Uterus (tissue), 2 donors: Measurements from ENCODE around the gene ARMH1.

ENCODE experiments used
- CTCF ChIP-seq, 4 experiments: fragments of 200-600 bp in 2 of 4; fragments of 450-650 bp in 2 of 4; sonication (generic) in 2 of 4; IDR thresholded peaks; one replicate each; pipeline ENCODE4 v1.5.1; 2016 to 2019; ENCODE audit warnings: antibody characterized with exemption in 4 of 4, mild to moderate bottlenecking in 2 of 4, moderate library complexity in 1 of 4
- POLR2A ChIP-seq, 2 donors: fragments of 450-650 bp; IDR thresholded peaks; one replicate each; pipeline ENCODE4 v1.6.1; 2016; ENCODE audit warnings: antibody characterized with exemption in 2 of 2, mild to moderate bottlenecking in 1 of 2, moderate library complexity in 1 of 2

GRCh38 chr1:44700573-44700972 is 26.1 kb downstream of the ARMH1 start:
- TF ChIP-seq POLR2A (IDR thresholded peaks at IDR 0.05): no peak
- no peak for TF ChIP-seq CTCF (IDR thresholded peaks at IDR 0.05)
